Vagina (tissue), 2 donors: ENCODE measurements around the gene UNC13B. TPM values are rescaled to one million over a fixed set of nuclear protein-coding genes. Genes with fewer than 3 reads are reported as not detected.

Experiments
- DNase-seq, 2 donors: peaks; one replicate each; pipeline ENCODE4 v3.0.0-alpha.2; 2017; ENCODE audit errors: extremely low spot score in 2 of 2
- H3K27ac ChIP-seq: fragments of 200-600 bp; sonication (generic); one replicate; pipeline ENCODE4 v1.5.1; 2019
- H3K27me3 ChIP-seq: fragments of 200-600 bp; sonication (generic); one replicate; pipeline ENCODE4 v1.5.1; 2019
- H3K36me3 ChIP-seq, 2 donors: fragments of 200-600 bp; sonication (generic); one replicate each; pipeline ENCODE4 v1.5.1; 2017 to 2019
- H3K4me1 ChIP-seq: fragments of 200-600 bp; sonication (generic); one replicate; pipeline ENCODE4 v1.5.1; 2019
- H3K4me3 ChIP-seq, 2 donors: fragments of 200-600 bp; sonication (generic); 1 replicate in 1 of 2; 2 replicates in 1 of 2; pipeline ENCODE4 v1.5.1; 2016 to 2019
- H3K9me3 ChIP-seq: fragments of 200-600 bp; sonication (generic); one replicate; pipeline ENCODE4 v1.5.1; 2019
- CTCF ChIP-seq, 3 experiments: fragments of 450-650 bp in 2 of 3; fragments of 200-600 bp in 1 of 3; sonication (generic) in 1 of 3; IDR thresholded peaks; one replicate each; pipeline ENCODE4 v1.5.1; 2017 to 2019; ENCODE audit warnings: antibody characterized with exemption in 3 of 3, mild to moderate bottlenecking in 2 of 3, moderate library complexity in 2 of 3
- POLR2A ChIP-seq, 2 donors: fragments of 450-650 bp; IDR thresholded peaks; one replicate each; pipeline ENCODE4 v1.6.1; 2017; ENCODE audit warnings: antibody characterized with exemption in 2 of 2, mild to moderate bottlenecking in 2 of 2, moderate library complexity in 2 of 2
- POLR2AphosphoS5 ChIP-seq, 2 donors: sonication (generic); formaldehyde crosslinking; IDR thresholded peaks; one replicate each; pipeline ENCODE4 v1.9.0; 2017; ENCODE audit warnings: antibody characterized with exemption in 2 of 2, mild to moderate bottlenecking in 2 of 2, low read depth in 1 of 2; ENCODE audit not compliant: insufficient read depth in 1 of 2
- intact Hi-C: fragments of 100-400 bp; cut with DNase I; formaldehyde crosslinking; loops from one replicate; pipeline ENCODE4 v1.15.1; 2023
- total RNA-seq: library from RNA; depleted of rRNA; stranded (reverse); fragments of >200 nt; gene quantifications from one replicate; pipeline ENCODE4 v1.2.3, GENCODE V29; 2016

Gene UNC13B
- total RNA-seq, 1 donor from 2014 or later, result 20.4 TPM

- Histone ChIP-seq H3K36me3 (peaks cover 0 to 10% of the 10 kb centered on the region in 2 donors), H3K9me3 (peaks cover 11% of the 10 kb centered on the region), H3K27me3 (no peaks in the 10 kb centered on the region), H3K27ac (no peak overlapping the region), H3K4me3 (no peak overlapping the region), H3K4me1 (no peaks in the 10 kb centered on the region)
- intact Hi-C loops, result no loop called here
- TF ChIP-seq POLR2AphosphoS5 (IDR thresholded peaks at IDR 0.05; ENCODE audit: insufficient read depth in 1 of 2, low read depth in 1 of 2) (no peak), POLR2A (IDR thresholded peaks at IDR 0.05) (no peak), CTCF (IDR thresholded peaks at IDR 0.05) (no peak)
- DNase-seq, result no peak
Observed at GRCh38 chr9:35205340-35205739, 43.5 kb downstream of the UNC13B start.

DNA sequence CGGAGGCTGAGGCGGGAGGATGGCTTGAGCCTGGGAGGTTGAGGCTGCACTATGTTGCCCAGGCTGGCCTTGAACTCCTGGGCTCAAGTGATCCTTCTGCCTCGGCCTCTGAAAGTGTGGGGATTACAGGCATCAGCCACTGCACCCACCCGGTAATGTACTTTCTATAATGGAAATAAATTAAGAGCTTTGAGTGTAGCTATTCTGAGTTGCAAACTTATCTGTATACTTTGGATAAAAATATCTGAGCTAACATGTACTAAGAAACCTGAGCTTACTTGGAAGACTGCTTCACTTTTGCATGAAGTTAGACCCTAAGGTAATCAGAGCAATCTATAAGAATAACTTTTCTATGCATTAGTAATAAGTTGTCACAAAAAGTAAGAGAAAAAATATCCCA, 50.0 kb downstream of the UNC13B start:
- Histone ChIP-seq H3K27ac (no peak overlapping the region), H3K4me1 (no peaks in the 10 kb centered on the region), H3K4me3 (no peak overlapping the region), H3K36me3 (no peaks in the 10 kb centered on the region), H3K27me3 (no peaks in the 10 kb centered on the region), H3K9me3 (no peaks in the 10 kb centered on the region)
- DNase-seq, result no peak
- intact Hi-C loops, result no loop called here
- TF ChIP-seq POLR2A (IDR thresholded peaks at IDR 0.05), result no peak
- TF ChIP-seq CTCF (IDR thresholded peaks at IDR 0.05), result no peak
- no peak for TF ChIP-seq POLR2AphosphoS5 (IDR thresholded peaks at IDR 0.05; ENCODE audit: insufficient read depth in 1 of 2, low read depth in 1 of 2)

GRCh38 chr9:35220659-35221338, 59.0 kb downstream of the UNC13B start:
- Histone ChIP-seq H3K36me3 (no peaks in the 10 kb centered on the region), H3K4me3 (no peak overlapping the region), H3K27ac (no peak overlapping the region), H3K4me1 (no peaks in the 10 kb centered on the region), H3K9me3 (no peaks in the 10 kb centered on the region), H3K27me3 (no peaks in the 10 kb centered on the region)
- DNase-seq, result no peak
- intact Hi-C loops, result no loop called here
- TF ChIP-seq POLR2A (IDR thresholded peaks at IDR 0.05) (no peak), CTCF (IDR thresholded peaks at IDR 0.05) (no peak), POLR2AphosphoS5 (IDR thresholded peaks at IDR 0.05; ENCODE audit: insufficient read depth in 1 of 2, low read depth in 1 of 2) (no peak)

DNA sequence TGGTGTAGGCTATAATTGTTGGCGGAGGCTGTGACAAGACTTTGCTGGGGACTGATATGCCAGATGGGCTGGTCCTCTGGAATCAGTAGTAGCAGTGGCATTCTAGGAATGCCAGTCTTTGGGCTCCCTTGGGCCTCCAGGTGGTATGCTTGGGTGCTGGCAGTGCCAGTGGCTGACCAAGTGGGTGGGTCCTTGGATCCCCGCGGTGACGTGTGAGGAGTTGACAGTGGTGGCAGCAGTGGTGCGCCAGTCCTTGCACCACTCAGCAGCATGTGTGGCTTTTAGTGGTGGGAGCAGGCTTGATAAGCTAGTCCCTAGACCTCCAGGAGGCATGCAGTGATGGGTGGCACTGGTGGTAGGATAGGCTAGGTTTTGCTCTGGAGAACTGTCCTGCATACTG, 63.9 kb downstream of the UNC13B start:
- Histone ChIP-seq H3K27me3 (no peaks in the 10 kb centered on the region), H3K4me1 (no peaks in the 10 kb centered on the region), H3K27ac (no peak overlapping the region), H3K9me3 (no peaks in the 10 kb centered on the region), H3K36me3 (no peaks in the 10 kb centered on the region), H3K4me3 (no peak overlapping the region)
- no peak for DNase-seq
- intact Hi-C loops, result no loop called here
- TF ChIP-seq POLR2AphosphoS5 (IDR thresholded peaks at IDR 0.05; ENCODE audit: insufficient read depth in 1 of 2, low read depth in 1 of 2) (no peak), CTCF (IDR thresholded peaks at IDR 0.05) (no peak), POLR2A (IDR thresholded peaks at IDR 0.05) (no peak)

- intact Hi-C loops, result no loop called here
- no peaks in the 10 kb centered on the region for H3K27me3 ChIP-seq
- H3K9me3 ChIP-seq, result no peaks in the 10 kb centered on the region
- no peaks in the 10 kb centered on the region for H3K4me1 ChIP-seq
- TF ChIP-seq POLR2AphosphoS5 (IDR thresholded peaks at IDR 0.05; ENCODE audit: insufficient read depth in 1 of 2, low read depth in 1 of 2) (no peak), CTCF (IDR thresholded peaks at IDR 0.05) (no peak), POLR2A (IDR thresholded peaks at IDR 0.05) (no peak)
- no peak overlapping the region for H3K27ac ChIP-seq
- DNase-seq, result no peak
- no peak overlapping the region for H3K4me3 ChIP-seq
- H3K36me3 ChIP-seq, result no peaks in the 10 kb centered on the region
Observed at GRCh38 chr9:35226651-35227050, 64.8 kb downstream of the UNC13B start.
